Vagina (tissue), 2 donors: ENCODE measurements around the gene SLC35E3. TPM values are rescaled to one million over a fixed set of nuclear protein-coding genes. Genes with fewer than 3 reads are reported as not detected.

Source experiments
- DNase-seq, 2 donors: peaks; one replicate each; pipeline ENCODE4 v3.0.0-alpha.2; 2017; ENCODE audit errors: extremely low spot score in 2 of 2
- H3K27ac ChIP-seq: fragments of 200-600 bp; sonication (generic); one replicate; pipeline ENCODE4 v1.5.1; 2019
- H3K27me3 ChIP-seq: fragments of 200-600 bp; sonication (generic); one replicate; pipeline ENCODE4 v1.5.1; 2019
- H3K36me3 ChIP-seq, 2 donors: fragments of 200-600 bp; sonication (generic); one replicate each; pipeline ENCODE4 v1.5.1; 2017 to 2019
- H3K4me1 ChIP-seq: fragments of 200-600 bp; sonication (generic); one replicate; pipeline ENCODE4 v1.5.1; 2019
- H3K4me3 ChIP-seq, 2 donors: fragments of 200-600 bp; sonication (generic); 1 replicate in 1 of 2; 2 replicates in 1 of 2; pipeline ENCODE4 v1.5.1; 2016 to 2019
- H3K9me3 ChIP-seq: fragments of 200-600 bp; sonication (generic); one replicate; pipeline ENCODE4 v1.5.1; 2019
- CTCF ChIP-seq, 3 experiments: fragments of 450-650 bp in 2 of 3; fragments of 200-600 bp in 1 of 3; sonication (generic) in 1 of 3; IDR thresholded peaks; one replicate each; pipeline ENCODE4 v1.5.1; 2017 to 2019; ENCODE audit warnings: antibody characterized with exemption in 3 of 3, mild to moderate bottlenecking in 2 of 3, moderate library complexity in 2 of 3
- POLR2A ChIP-seq, 2 donors: fragments of 450-650 bp; IDR thresholded peaks; one replicate each; pipeline ENCODE4 v1.6.1; 2017; ENCODE audit warnings: antibody characterized with exemption in 2 of 2, mild to moderate bottlenecking in 2 of 2, moderate library complexity in 2 of 2
- POLR2AphosphoS5 ChIP-seq, 2 donors: sonication (generic); formaldehyde crosslinking; IDR thresholded peaks; one replicate each; pipeline ENCODE4 v1.9.0; 2017; ENCODE audit warnings: antibody characterized with exemption in 2 of 2, mild to moderate bottlenecking in 2 of 2, low read depth in 1 of 2; ENCODE audit not compliant: insufficient read depth in 1 of 2
- intact Hi-C: fragments of 100-400 bp; cut with DNase I; formaldehyde crosslinking; loops from one replicate; pipeline ENCODE4 v1.15.1; 2023
- total RNA-seq: library from RNA; depleted of rRNA; stranded (reverse); fragments of >200 nt; gene quantifications from one replicate; pipeline ENCODE4 v1.2.3, GENCODE V29; 2016

Gene SLC35E3
- total RNA-seq, 1 donor from 2014 or later: 5.9 TPM

- peaks cover 17% of the 10 kb centered on the region for H3K4me1 ChIP-seq
- peaks cover 0 to 19% of the 10 kb centered on the region in 2 donors for H3K36me3 ChIP-seq
- no peaks in the 10 kb centered on the region for H3K9me3 ChIP-seq
- no peak overlapping the region for H3K27ac ChIP-seq
- TF ChIP-seq POLR2AphosphoS5 (IDR thresholded peaks at IDR 0.05; ENCODE audit: insufficient read depth in 1 of 2, low read depth in 1 of 2) (no peak), POLR2A (IDR thresholded peaks at IDR 0.05) (no peak), CTCF (IDR thresholded peaks at IDR 0.05) (no peak)
- H3K27me3 ChIP-seq: no peaks in the 10 kb centered on the region
- intact Hi-C loops: no loop called here
- no peak for DNase-seq
- H3K4me3 ChIP-seq: no peak overlapping the region
These were observed 4.5 kb downstream of the SLC35E3 start for GRCh38 chr12:68750506-68750905.

GRCh38 chr12:68755536-68756243, 9.7 kb downstream of the SLC35E3 start:
- Histone ChIP-seq H3K4me1 (no peaks in the 10 kb centered on the region), H3K36me3 (peaks cover 0 to 30% of the 10 kb centered on the region in 2 donors), H3K27ac (no peak overlapping the region), H3K9me3 (no peaks in the 10 kb centered on the region), H3K4me3 (no peak overlapping the region), H3K27me3 (no peaks in the 10 kb centered on the region)
- intact Hi-C loops: no loop called here
- no peak for DNase-seq
- TF ChIP-seq POLR2A (IDR thresholded peaks at IDR 0.05) (no peak), CTCF (IDR thresholded peaks at IDR 0.05) (no peak), POLR2AphosphoS5 (IDR thresholded peaks at IDR 0.05; ENCODE audit: insufficient read depth in 1 of 2, low read depth in 1 of 2) (no peak)

- H3K4me1 ChIP-seq: no peaks in the 10 kb centered on the region
- TF ChIP-seq CTCF (IDR thresholded peaks at IDR 0.05): no peak
- TF ChIP-seq POLR2AphosphoS5 (IDR thresholded peaks at IDR 0.05; ENCODE audit: insufficient read depth in 1 of 2, low read depth in 1 of 2): no peak
- no peak for TF ChIP-seq POLR2A (IDR thresholded peaks at IDR 0.05)
- H3K36me3 ChIP-seq: peaks cover 0 to 41% of the 10 kb centered on the region in 2 donors
- H3K4me3 ChIP-seq: no peak overlapping the region
- DNase-seq: no peak
- no peaks in the 10 kb centered on the region for H3K9me3 ChIP-seq
- no peaks in the 10 kb centered on the region for H3K27me3 ChIP-seq
- no peak overlapping the region for H3K27ac ChIP-seq
- intact Hi-C loops: no loop called here
These were observed 13.9 kb downstream of the SLC35E3 start for GRCh38 chr12:68759852-68760251.

- no peak overlapping the region for H3K4me3 ChIP-seq
- peaks cover 0 to 37% of the 10 kb centered on the region in 2 donors for H3K36me3 ChIP-seq
- DNase-seq: no peak
- intact Hi-C loops: no loop called here
- H3K27ac ChIP-seq: no peak overlapping the region
- TF ChIP-seq POLR2A (IDR thresholded peaks at IDR 0.05): no peak
- no peak for TF ChIP-seq CTCF (IDR thresholded peaks at IDR 0.05)
- TF ChIP-seq POLR2AphosphoS5 (IDR thresholded peaks at IDR 0.05; ENCODE audit: insufficient read depth in 1 of 2, low read depth in 1 of 2): no peak
- H3K27me3 ChIP-seq: no peaks in the 10 kb centered on the region
- H3K9me3 ChIP-seq: no peaks in the 10 kb centered on the region
- H3K4me1 ChIP-seq: no peaks in the 10 kb centered on the region
These were observed 14.9 kb downstream of the SLC35E3 start for GRCh38 chr12:68760806-68761441.

GRCh38 chr12:68761442-68761812, 15.5 kb downstream of the SLC35E3 start:
- peaks cover 0 to 37% of the 10 kb centered on the region in 2 donors for H3K36me3 ChIP-seq
- H3K27ac ChIP-seq: no peak overlapping the region
- no peaks in the 10 kb centered on the region for H3K9me3 ChIP-seq
- no peaks in the 10 kb centered on the region for H3K4me1 ChIP-seq
- TF ChIP-seq POLR2AphosphoS5 (IDR thresholded peaks at IDR 0.05; ENCODE audit: insufficient read depth in 1 of 2, low read depth in 1 of 2) (no peak), POLR2A (IDR thresholded peaks at IDR 0.05) (no peak), CTCF (IDR thresholded peaks at IDR 0.05) (no peak)
- H3K27me3 ChIP-seq: no peaks in the 10 kb centered on the region
- intact Hi-C loops: no loop called here
- DNase-seq: no peak
- no peak overlapping the region for H3K4me3 ChIP-seq
